GM12872 (cell line): ENCODE results near the gene ZNF280A.

Experiments
- CTCF ChIP-seq: IDR thresholded peaks from 3 replicates; pipeline ENCODE4 v1.5.1; 2011; ENCODE audit warnings: low read depth, mild to moderate bottlenecking, low read length, moderate library complexity; ENCODE audit not compliant: insufficient read depth

The ZNF280A gene

GRCh38 chr22:22536916-22537315 is 16.8 kb upstream of the ZNF280A start:
- TF ChIP-seq CTCF, result no peak

GRCh38 chr22:22536515-22536914 is 16.4 kb upstream of the ZNF280A start:
- no peak for TF ChIP-seq CTCF

- no peak for TF ChIP-seq CTCF
Observed at GRCh38 chr22:22535662-22536061, 15.6 kb upstream of the ZNF280A start.

DNA sequence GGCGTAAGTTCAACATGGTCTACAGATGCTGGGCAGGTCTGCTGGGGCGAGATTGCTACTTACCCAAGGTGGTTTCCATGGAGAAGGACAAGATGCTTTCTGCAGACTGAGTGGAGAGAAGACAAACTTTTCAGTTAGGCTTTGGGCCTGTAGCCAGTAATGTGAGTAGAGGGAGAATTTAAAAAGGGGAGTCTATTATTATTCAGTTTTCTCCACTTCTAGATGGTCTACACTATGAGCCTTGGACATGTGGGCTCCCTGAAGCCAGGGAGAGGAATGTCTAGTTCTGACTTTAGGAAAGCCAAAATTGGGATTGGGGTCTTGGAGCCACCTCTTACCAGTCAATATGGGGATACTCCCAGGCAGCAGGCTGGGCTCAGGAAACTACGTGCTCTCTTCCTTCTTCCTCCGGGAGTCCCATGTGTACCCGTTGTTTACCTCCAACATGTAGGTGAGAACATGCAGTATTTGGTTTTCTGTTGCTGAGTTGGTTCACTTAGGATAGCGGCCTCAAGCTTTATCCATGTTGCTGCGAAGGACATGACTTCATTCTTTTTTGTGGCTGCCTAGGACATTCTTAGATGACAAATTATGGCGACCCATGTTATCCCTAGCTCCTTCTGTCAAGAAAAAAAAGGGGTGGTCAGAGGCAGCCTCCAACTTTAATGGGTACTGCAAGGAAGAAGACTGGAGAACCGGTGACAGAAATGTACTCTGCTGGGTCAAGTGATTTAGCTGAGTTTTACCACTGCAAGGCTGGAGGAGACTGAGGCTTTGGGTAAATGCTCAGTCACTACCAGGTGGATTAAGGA is 14.7 kb upstream of the ZNF280A start:
- no peak for TF ChIP-seq CTCF

DNA sequence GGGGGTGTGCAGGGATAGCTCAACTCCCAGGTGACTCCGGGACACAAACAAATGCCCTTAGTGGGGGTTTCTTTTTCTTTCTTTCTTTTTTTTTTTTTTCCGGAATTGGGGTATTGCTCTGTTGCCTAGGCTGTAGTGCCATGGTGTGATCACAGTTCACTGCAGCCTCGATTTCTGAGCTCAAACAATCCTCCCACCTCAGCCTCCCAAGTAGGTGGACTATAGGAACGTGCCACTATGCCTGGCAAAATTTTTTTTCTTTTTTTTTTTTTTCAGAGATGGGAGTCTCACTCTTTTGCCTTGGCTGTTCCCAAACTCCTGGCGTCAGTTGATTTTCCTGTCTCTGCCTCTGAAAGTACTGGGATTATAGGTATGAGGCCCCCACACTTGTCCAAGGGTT is 13.8 kb upstream of the ZNF280A start:
- TF ChIP-seq CTCF, result no peak

DNA sequence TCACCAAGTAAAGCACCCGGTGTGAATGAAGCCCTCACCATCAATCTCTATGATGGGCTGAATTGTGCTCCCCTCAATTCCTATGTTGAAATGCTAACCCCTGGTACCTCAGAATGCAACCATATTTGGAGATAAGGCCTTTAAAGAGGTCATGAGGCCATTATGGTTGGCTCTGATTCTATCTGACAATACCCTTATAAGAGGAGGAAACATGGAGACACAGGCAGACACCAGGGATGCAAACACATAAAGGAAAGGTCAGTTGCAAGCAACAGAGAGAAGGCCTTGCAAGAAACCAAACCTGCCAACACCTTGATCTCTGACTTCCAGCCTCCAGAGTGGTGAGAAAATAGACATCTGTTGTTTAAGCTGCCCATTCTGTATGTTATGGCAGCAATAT is 13.3 kb upstream of the ZNF280A start:
- no peak for TF ChIP-seq CTCF

DNA sequence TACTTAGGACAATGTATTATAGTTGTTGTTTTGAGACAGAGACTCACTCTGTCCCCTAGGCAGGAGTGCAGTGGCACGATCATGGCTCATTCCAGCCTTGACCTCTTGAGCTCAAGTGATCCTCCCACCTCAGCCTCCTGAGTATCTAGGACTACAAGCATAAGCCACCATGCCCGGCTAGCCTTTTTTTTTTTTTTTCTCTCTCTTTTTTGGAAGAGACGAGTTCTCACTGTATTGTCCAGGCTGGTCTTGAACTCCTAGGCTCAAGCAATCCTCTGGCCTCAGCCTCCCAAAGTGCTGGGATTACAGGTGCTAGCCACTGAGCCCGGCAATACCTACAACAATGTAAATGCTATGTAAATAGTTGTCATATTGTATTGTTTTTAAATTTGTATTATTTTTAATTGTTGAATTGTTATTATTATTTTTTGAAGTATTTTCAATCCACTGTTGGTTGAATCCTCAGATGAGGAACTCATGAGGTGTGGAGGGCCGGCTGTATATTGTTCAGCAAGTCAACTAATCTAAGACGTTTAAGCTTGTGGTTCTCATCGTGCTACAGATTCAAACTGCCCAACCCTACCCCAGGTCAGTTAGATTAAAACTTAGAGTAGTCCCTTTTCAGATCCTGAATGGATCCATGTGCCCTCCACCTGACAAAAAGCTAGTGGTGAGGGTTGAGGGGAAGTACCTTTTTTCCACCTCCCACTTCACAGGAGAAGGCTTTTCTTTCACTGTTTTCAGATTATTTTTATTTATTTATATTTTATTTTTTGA is 11.9 kb upstream of the ZNF280A start:
- TF ChIP-seq CTCF, result no peak
